ENCODE data around the gene TRIM75. TPM values are rescaled to one million over a fixed set of nuclear protein-coding genes. Genes with fewer than 3 reads are reported as not detected.
"Not testable (repeated sequence)": the region's sequence is repeated elsewhere in the genome, so short reads cannot be mapped to it uniquely, and the experiment has no call there.

TRIM75 gene
- total RNA-seq, 1 donor from 2014 or later: not detected

DNA sequence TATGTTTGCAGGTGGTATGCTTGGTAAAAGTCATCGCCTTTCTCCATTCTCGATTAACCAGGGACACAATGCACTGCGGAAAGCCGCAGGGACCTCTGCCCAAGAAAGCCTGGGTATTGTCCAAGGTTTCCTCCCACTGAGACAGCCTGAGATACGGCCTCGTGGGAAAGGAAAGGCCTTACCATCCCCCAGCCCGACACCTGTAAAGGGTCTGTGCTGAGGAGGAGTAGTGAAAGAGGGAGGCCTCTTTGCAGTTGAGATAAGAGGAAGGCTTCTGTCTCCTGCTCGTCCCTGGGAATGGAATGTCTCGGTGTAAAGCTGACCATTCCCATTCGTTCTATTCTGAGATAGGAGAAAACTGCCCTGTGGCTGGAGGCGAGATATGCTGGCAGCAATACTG is 19.7 kb downstream of the TRIM75 start:
- intact Hi-C loops (cut with micrococcal nuclease): not testable (repeated sequence)

DNA sequence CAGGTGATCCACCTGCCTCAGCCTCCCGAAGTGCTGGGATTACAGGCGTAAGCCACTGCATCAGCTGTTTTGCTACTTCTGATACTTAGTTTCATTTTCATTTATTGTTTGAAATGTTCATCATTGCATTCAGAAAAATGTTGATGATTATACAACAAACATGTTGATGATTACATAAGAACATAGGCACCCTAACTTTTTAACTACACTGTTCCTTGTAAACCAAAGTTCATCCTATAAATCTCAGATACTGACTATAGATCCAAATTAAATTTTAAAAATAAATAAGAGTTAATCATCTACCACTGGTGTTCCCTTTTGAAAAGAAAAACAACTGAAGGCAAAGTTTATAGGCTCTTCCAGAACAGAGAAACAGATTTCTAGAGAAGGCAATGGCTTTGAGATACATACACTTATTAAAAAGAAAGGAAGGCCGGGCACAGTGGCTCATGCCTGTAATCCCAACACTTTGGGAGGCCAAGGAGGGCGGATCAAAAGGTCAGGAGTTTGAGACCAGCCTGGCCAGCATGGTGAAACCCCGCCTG is 23.4 kb downstream of the TRIM75 start:
- intact Hi-C loops (cut with micrococcal nuclease): no loop called here

DNA sequence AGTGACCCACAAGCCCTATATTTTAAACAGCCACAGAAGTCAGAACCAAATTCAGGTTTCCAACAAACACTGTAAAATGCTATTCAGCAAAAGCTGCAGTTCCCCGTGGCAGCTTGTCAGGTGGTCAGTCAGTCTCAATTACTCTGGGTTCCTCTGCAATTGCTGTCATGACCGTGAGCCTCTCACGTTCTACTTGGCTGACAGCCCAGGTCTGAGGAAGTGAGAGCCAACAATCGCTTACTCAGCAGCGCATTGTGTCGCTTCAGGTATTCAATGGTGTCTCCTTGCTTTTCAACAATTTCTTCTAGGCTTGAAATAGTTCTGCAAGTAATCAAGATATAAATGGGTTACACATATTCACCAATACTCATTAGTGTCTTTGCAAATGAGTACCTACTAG is 25.8 kb downstream of the TRIM75 start:
- intact Hi-C loops (cut with micrococcal nuclease): no loop called here

DNA sequence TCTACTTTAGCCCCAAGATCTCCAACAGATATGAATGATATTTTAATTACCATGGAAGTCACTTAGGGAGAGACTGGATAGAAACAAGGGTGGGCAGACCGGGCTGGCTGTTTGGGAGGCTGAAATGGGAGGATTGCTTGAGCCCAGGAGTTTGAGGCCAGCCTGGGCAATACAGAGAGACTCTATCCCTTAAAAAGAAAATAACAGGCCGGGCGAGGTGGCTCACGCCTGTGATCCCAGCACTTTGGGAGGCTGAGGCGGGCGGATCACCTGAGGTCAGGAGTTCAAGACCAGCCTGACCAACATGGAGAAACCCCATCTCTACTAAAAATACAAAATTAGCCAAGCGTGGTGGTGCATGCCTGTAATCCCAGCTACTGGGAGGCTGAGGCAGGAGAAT is 31.1 kb downstream of the TRIM75 start:
- intact Hi-C loops (cut with micrococcal nuclease): loop anchor here (5.0 kb wide), 1 partner anchor 77 kb away; no protein-coding TSS in a partner anchor

DNA sequence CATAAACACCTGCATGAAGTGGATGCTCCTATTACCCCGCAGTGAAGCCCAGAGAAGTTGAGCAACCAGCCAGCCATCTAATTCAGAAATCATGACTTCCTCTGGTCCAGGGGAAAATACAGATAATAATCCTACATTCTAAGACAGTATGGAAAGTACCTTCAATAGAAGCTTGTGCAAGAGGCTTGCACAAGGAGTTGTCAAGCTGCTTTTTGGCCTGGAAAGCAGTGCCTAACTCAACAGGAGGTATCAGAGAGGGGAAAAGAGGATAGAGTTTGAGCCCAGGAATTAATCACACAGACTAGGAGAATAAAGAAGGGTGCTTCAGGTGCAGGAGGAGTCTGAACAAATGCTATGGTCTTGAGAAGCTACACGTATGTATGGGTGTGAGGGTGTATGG is 32.3 kb downstream of the TRIM75 start:
- intact Hi-C loops (cut with micrococcal nuclease): loop anchor here (5.0 kb wide), 1 partner anchor 79 kb away; no protein-coding TSS in a partner anchor

DNA sequence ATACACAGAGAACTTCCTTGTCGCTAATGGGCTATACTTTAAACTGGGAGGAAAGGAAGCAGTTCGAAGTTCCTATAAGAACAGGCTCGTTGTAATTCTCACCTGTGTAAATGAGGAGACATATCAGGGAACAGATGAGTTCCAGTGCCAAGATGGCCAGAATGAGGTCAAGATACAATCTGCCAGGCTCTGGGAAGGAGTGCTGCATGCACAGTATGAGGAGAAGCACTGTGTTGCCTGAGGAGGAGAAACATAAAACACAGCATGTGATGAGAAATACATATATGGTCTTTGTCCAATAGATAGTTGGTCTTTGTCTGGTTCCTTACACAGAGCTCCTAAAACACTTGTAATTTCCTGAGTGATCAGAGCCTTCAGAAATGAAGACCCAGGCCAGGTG is 34.7 kb downstream of the TRIM75 start:
- intact Hi-C loops (cut with micrococcal nuclease): loop anchor here (5.0 kb wide), 1 partner anchor 81 kb away; no protein-coding TSS in a partner anchor

DNA sequence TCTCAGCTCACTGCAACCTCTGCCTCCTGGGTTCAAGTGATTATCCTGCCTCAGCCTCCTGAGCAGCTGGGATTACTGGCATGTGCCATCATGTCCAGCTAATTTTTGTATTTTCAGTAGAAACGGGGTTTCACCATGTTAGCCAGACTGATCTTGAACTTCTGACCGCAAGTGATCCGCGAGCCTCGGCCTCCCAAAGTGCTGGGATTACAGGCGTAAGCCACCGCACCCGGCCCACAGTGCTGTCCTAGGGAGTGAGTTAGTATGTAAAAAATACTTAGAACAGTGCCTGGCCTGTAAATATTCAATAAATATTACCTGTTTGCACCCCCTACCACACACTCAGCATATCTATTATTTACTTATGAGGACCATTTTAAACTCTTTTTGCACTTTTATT is 38.5 kb downstream of the TRIM75 start:
- intact Hi-C loops (cut with micrococcal nuclease): not testable (repeated sequence)

DNA sequence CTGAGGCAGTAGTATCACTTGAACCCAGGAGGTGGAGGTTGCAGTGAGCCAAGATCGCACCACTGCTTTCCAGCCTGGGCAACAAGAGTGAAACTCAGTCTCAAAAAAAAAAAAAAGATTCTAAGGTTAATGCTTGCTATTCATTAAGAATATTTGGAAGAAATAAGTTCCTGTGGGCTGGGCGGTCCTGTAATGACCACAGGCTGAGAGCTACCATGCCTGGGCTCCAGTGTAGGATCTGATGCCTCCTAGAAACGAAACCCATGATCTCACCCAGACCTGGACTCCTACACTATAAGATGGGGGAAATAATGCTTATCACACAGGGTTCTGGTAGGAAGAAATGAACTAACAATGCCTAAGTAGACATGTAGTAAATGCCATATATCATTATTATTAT is 41.2 kb downstream of the TRIM75 start:
- intact Hi-C loops (cut with micrococcal nuclease): loop anchor here (5.0 kb wide), 1 partner anchor 138 kb away; no protein-coding TSS in a partner anchor

DNA sequence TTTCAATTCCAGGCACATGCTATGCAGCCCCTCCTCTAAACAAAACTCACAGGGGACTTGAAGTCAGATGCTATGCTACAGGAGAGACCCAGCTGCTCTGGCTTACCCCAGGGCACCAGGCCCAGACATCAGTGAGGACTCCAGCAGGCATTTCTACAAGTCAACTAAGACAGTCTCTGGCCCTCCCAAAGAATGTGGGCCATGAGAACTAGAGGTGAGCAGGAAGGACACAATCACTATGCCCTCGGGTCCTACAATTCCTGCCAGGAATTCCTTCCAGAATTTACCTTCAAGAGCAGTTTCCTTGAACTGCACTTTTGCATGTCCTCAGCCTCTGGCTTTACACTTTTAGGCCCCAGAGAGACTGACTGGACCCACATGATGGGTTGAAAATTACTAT is 41.6 kb downstream of the TRIM75 start:
- intact Hi-C loops (cut with micrococcal nuclease): loop anchor here (5.0 kb wide), 1 partner anchor 138 kb away; no protein-coding TSS in a partner anchor

DNA sequence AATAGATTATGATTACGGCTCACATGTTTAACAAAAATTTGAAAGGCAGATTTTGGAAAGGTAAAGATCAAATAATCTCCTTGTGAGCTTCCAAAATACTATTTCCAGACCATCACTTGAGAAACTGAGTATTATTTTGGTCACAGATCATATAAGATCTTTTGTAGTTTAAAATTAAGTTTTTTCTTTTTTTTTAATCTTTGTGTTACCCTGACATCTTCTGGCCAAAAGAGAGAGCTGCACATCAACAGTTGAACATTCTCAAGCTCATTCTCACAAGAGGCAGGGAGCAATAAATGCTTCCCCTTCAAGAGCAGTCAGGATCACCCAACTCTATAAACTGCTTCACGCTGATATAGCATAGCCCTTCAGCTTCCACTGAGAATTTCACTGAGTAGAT is 43.1 kb downstream of the TRIM75 start:
- intact Hi-C loops (cut with micrococcal nuclease): loop anchor here (1.0 to 5.0 kb wide), 5 partner anchors 124 to 1546 kb away; no protein-coding TSS in a partner anchor

DNA sequence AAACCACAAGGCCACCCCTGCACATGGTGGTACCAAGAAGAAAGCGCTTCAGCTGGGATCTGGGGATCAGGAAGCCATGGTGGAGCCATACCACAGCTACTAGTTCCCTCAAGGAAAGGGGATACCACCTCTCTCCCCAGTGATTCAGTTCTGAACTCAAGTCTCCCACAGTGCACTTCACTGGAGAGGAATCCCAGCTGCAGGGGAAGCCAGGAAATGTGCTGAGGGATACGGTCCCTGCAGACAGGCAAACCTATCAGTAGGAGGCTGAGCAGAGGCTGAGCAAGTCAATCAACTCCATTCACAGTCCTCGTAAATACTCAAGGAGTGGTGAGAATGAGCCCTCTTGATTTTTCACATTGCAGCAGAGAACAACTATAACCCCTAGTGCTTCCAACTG is 48.0 kb downstream of the TRIM75 start:
- intact Hi-C loops (cut with micrococcal nuclease): no loop called here

DNA sequence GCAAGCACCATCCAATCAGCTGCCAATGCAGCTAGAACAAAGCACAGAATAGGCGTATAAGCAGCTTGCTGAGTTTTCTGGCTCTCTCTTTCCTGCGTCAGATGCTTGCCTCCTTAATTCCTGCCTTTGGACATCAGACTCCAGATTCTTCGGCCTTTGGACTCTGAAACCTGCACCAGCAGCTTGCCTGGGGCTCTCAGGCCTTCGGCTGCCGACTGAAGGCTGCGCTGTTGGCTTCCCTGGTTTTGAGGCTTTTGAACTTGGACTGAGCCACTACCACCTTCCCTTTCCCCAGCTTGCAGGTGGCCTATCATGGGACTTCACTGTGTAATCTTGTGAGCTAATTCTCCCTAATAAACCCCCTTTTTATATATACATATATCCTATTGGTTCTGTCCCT is 52.9 kb downstream of the TRIM75 start:
- intact Hi-C loops (cut with micrococcal nuclease): no loop called here

Other genes starting within 250 kb of the TRIM75 start
- not detected in 2 replicates for gene APELA, start 176.7 kb upstream of the TRIM75 start, total RNA-seq
- 2.5 and 5.1 TPM in 2 replicates for gene TRIM61, start 76.2 kb upstream of the TRIM75 start, total RNA-seq
- not detected in 2 replicates for gene TRIM60, start 21.9 kb upstream of the TRIM75 start, total RNA-seq
- gene TMEM192, start 59.0 kb downstream of the TRIM75 start, total RNA-seq: 4.3 and 5.4 TPM in 2 replicates
- 36.2 and 40.3 TPM in 2 replicates for gene KLHL2, start 153.7 kb downstream of the TRIM75 start, total RNA-seq